Smooth muscle cell (in vitro differentiated cells): Measurements from ENCODE around the gene SERPINB2. TPM values are rescaled to one million over a fixed set of nuclear protein-coding genes. Genes with fewer than 3 reads are reported as not detected.

ENCODE experiments used
- DNase-seq: peaks from one replicate; lab custom pipeline; 2025; ENCODE audit not compliant: unreplicated experiment; lab: John Stamatoyannopoulos, UW
- H2AFZ ChIP-seq: fragments of 200-600 bp; sonication (generic); 2 replicates; pipeline ENCODE4 v1.6.0; 2016; ENCODE audit warnings: antibody characterized with exemption, low read depth, mild to moderate bottlenecking
- H3F3A ChIP-seq: fragments of 200-600 bp; sonication (generic); 2 replicates; pipeline ENCODE4 v1.6.0; 2017; ENCODE audit warnings: antibody characterized with exemption, low read depth
- H3K27ac ChIP-seq: fragments of 200-600 bp; sonication (generic); 2 replicates; pipeline ENCODE4 v1.5.1; 2016; ENCODE audit warnings: low read depth, mild to moderate bottlenecking
- H3K27me3 ChIP-seq: fragments of 200-600 bp; sonication (generic); 2 replicates; pipeline ENCODE4 v1.6.1; 2016; ENCODE audit warnings: low read depth, mild to moderate bottlenecking
- H3K36me3 ChIP-seq: fragments of 200-600 bp; sonication (generic); 2 replicates; pipeline ENCODE4 v1.5.1; 2016; ENCODE audit warnings: low read depth
- H3K4me1 ChIP-seq: fragments of 200-600 bp; sonication (generic); 2 replicates; pipeline ENCODE4 v1.5.1; 2016; ENCODE audit warnings: low read depth
- H3K4me2 ChIP-seq: fragments of 200-600 bp; sonication (generic); 2 replicates; pipeline ENCODE4 v1.6.0; 2016; ENCODE audit warnings: mild to moderate bottlenecking
- H3K4me3 ChIP-seq: fragments of 200-600 bp; sonication (generic); 2 replicates; pipeline ENCODE4 v1.5.1; 2016; ENCODE audit warnings: mild to moderate bottlenecking
- H3K79me2 ChIP-seq: fragments of 200-600 bp; sonication (generic); 2 replicates; pipeline ENCODE4 v1.6.0; 2016; ENCODE audit warnings: low read depth, mild to moderate bottlenecking
- H3K9ac ChIP-seq: fragments of 200-600 bp; sonication (generic); 2 replicates; pipeline ENCODE4 v1.6.0; 2016; ENCODE audit warnings: low read depth
- H3K9me3 ChIP-seq: fragments of 200-600 bp; sonication (generic); replicated peaks from 2 replicates; pipeline ENCODE4 v1.5.1; 2016; ENCODE audit warnings: low read depth
- H4K20me1 ChIP-seq: fragments of 200-600 bp; sonication (generic); 2 replicates; pipeline ENCODE4 v1.6.0; 2016; ENCODE audit warnings: low read depth
- WGBS: methylation state at CpG from one replicate; pipeline ENCODE4 v1.1.7; 2016; ENCODE audit warnings: low lambda C conversion rate; 5-methylcytosine and 5-hydroxymethylcytosine counted together
- polyA plus RNA-seq: library from polyadenylated mRNA; unstranded; fragments of >200 nt; fragmentation: Nextera tagmentation; extraction: Ambion mirVana; gene quantifications from 2 replicates; pipeline ENCODE4 v1.2.1, GENCODE V29; 2016
- total RNA-seq: library from RNA; depleted of rRNA; stranded (reverse); fragments of >200 nt; gene quantifications from 2 replicates; pipeline ENCODE4 v1.2.3, GENCODE V29; 2014
- TF ChIP-seq, protein P1 (sequence below): fragments of 200-600 bp; sonication (generic); IDR thresholded peaks from 2 replicates; pipeline ENCODE4 v1.5.1; 2017; ENCODE audit warnings: borderline replicate concordance, mild to moderate bottlenecking, antibody characterized with exemption; ENCODE audit not compliant: insufficient read depth, poor library complexity, severe bottlenecking

The SERPINB2 gene
- total and polyA plus RNA-seq, 2 experiments from 2014 or later: 15.5 to 29.8 TPM

DNA sequence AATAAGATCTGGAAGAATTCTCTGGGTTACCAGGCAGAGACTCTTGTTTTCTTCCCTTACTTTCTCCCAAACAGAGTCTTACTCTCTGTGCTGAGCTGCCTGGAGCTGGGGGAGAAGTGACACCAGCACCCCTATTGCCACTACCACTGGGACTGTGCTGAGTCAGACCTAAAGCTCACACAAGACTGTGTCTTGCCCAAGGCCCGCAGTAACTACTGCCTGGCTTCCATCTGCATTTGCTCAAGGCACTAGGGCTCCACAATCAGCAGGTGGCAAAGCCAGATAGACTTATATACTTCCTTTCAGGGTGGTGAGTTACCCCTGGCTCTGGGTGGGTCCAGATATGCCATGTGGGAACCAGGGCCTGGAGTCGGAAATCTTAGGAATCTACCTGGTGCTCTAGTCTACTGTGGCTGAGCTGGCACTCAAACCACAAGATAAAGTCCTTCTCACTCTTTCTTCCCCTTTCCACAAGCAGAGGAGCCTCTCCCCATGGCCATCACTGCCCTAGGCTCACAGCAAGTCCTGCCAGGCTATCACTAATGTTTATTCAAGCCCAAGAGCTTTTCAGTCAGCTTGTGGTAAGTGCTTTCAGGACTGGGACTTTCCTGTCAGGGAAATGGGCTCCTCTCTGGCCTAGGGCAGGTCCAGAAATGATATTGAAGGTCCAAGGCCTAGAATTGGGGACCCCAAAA, 27.6 kb upstream of the SERPINB2 start:
- Histone ChIP-seq H3K36me3 (no peaks in the 10 kb centered on the region), H3K4me1 (no peaks in the 10 kb centered on the region), H3K9ac (no peak overlapping the region), H3F3A (no peaks in the 10 kb centered on the region), H4K20me1 (no peaks in the 10 kb centered on the region), H2AFZ (no peak overlapping the region), H3K4me2 (no peak overlapping the region), H3K9me3 (no peaks in the 10 kb centered on the region), H3K27me3 (no peaks in the 10 kb centered on the region), H3K79me2 (no peaks in the 10 kb centered on the region), H3K27ac (no peak overlapping the region), H3K4me3 (no peak overlapping the region)
- 89% methylated on average over 2 of the region's 2 CpGs for WGBS
- no peak for DNase-seq
- TF ChIP-seq, protein P1, sequence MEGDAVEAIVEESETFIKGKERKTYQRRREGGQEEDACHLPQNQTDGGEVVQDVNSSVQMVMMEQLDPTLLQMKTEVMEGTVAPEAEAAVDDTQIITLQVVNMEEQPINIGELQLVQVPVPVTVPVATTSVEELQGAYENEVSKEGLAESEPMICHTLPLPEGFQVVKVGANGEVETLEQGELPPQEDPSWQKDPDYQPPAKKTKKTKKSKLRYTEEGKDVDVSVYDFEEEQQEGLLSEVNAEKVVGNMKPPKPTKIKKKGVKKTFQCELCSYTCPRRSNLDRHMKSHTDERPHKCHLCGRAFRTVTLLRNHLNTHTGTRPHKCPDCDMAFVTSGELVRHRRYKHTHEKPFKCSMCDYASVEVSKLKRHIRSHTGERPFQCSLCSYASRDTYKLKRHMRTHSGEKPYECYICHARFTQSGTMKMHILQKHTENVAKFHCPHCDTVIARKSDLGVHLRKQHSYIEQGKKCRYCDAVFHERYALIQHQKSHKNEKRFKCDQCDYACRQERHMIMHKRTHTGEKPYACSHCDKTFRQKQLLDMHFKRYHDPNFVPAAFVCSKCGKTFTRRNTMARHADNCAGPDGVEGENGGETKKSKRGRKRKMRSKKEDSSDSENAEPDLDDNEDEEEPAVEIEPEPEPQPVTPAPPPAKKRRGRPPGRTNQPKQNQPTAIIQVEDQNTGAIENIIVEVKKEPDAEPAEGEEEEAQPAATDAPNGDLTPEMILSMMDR: no peak

DNA sequence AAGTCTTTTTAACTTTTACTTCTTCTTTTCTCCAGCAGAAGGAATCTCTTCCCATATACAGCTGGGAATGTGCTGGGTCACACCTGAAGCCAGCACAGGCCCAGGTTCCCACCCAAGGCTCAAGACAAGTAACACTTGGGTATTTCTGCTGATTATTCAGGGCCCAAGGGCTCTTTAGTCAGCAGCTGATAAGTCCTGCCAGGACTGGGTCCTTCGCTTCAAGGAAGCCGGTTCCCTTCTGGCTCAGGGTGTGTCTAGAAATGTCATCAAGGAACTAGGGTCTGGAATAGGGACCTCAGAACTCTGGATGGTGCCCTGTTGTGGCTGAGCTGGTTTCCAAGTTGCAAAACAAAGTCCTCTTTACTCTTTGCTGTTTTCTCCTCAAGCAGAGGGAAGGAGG, 27.0 kb upstream of the SERPINB2 start:
- H3K27ac ChIP-seq: no peak overlapping the region
- no peak overlapping the region for H3K9ac ChIP-seq
- H4K20me1 ChIP-seq: no peaks in the 10 kb centered on the region
- no peak overlapping the region for H2AFZ ChIP-seq
- no peaks in the 10 kb centered on the region for H3K27me3 ChIP-seq
- H3K79me2 ChIP-seq: no peaks in the 10 kb centered on the region
- TF ChIP-seq, protein P1: no peak
- H3F3A ChIP-seq: no peaks in the 10 kb centered on the region
- WGBS: 95% methylated on average over 2 of the region's 2 CpGs
- no peak overlapping the region for H3K4me3 ChIP-seq
- no peaks in the 10 kb centered on the region for H3K4me1 ChIP-seq
- no peak for DNase-seq
- H3K4me2 ChIP-seq: no peak overlapping the region
- no peaks in the 10 kb centered on the region for H3K36me3 ChIP-seq
- no peaks in the 10 kb centered on the region for H3K9me3 ChIP-seq

- WGBS: 68% methylated on average over 3 of the region's 3 CpGs
- DNase-seq: no peak
- H3K79me2 ChIP-seq: no peaks in the 10 kb centered on the region
Observed at GRCh38 chr18:63867368-63868125, 20.0 kb upstream of the SERPINB2 start.

More at GRCh38 chr18:63867368-63868125, 20.0 kb upstream of the SERPINB2 start:
- Histone ChIP-seq H4K20me1 (no peaks in the 10 kb centered on the region), H3K27me3 (no peaks in the 10 kb centered on the region), H3K4me3 (no peak overlapping the region), H3F3A (no peaks in the 10 kb centered on the region), H2AFZ (no peak overlapping the region), H3K4me2 (no peak overlapping the region), H3K9ac (no peak overlapping the region), H3K9me3 (no peaks in the 10 kb centered on the region), H3K36me3 (no peaks in the 10 kb centered on the region), H3K4me1 (no peaks in the 10 kb centered on the region), H3K27ac (no peak overlapping the region)
- TF ChIP-seq, protein P1: no peak
